AG04449 (cell line): ENCODE measurements around the gene ZNF611.
"Not testable (repeated sequence)": the region's sequence is repeated elsewhere in the genome, so short reads cannot be mapped to it uniquely, and the experiment has no call there.

Source experiments
- CTCF ChIA-PET: fragments of 350-600 bp; formaldehyde crosslinking; extraction: SDS; loops from one replicate; lab custom pipeline; 2021; ENCODE audit warnings: antibody characterized with exemption; lab: Yijun Ruan, JAX
- POLR2A ChIA-PET: fragments of 400-600, 350-600 bp; formaldehyde crosslinking; extraction: SDS; loops from one replicate; lab custom pipeline; 2020; ENCODE audit warnings: antibody characterized with exemption, inconsistent platforms; lab: Yijun Ruan, JAX
- DNase-seq: peaks from one replicate; pipeline ENCODE4 v3.0.0-alpha.2; 2010; ENCODE audit warnings: low read depth, low spot score
- H3K4me3 ChIP-seq: 2 replicates; pipeline ENCODE4 v1.5.1; 2011; ENCODE audit warnings: low read depth, mild to moderate bottlenecking, control low read depth, low read length
- CTCF ChIP-seq: IDR thresholded peaks from one replicate; pipeline ENCODE4 v1.5.1; 2011; ENCODE audit warnings: mild to moderate bottlenecking, moderate library complexity, low read length, control low read depth, inconsistent platforms; ENCODE audit not compliant: insufficient read depth; ENCODE audit errors: missing control alignments

The ZNF611 gene

GRCh38 chr19:52679598-52679997 is 55.2 kb downstream of the ZNF611 start:
- no peak for TF ChIP-seq CTCF
- no peak for DNase-seq
- no peak overlapping the region for H3K4me3 ChIP-seq
- POLR2A ChIA-PET = no interaction called here
- CTCF ChIA-PET = no interaction called here

- CTCF ChIA-PET, POLR2A ChIA-PET, H3K4me3 ChIP-seq, DNase-seq: not testable (repeated sequence)
Observed at GRCh38 chr19:52675239-52675638, 59.6 kb downstream of the ZNF611 start.

GRCh38 chr19:52673014-52673413 is 61.8 kb downstream of the ZNF611 start:
- CTCF ChIA-PET = no interaction called here
- DNase-seq = no peak
- POLR2A ChIA-PET = no interaction called here

GRCh38 chr19:52670046-52670445 is 64.8 kb downstream of the ZNF611 start:
- DNase-seq = no peak
- TF ChIP-seq CTCF = no peak
- POLR2A ChIA-PET = no interaction called here
- H3K4me3 ChIP-seq = no peak overlapping the region
- CTCF ChIA-PET = no interaction called here

More at GRCh38 chr19:52673014-52673413, 61.8 kb downstream of the ZNF611 start:
- no peak for TF ChIP-seq CTCF
- no peak overlapping the region for H3K4me3 ChIP-seq

GRCh38 chr19:52669586-52669985 is 65.3 kb downstream of the ZNF611 start:
- DNase-seq = no peak
- ChIA-PET CTCF (no interaction called here), POLR2A (no interaction called here)
- no peak for TF ChIP-seq CTCF
- H3K4me3 ChIP-seq = no peak overlapping the region

- no peak for DNase-seq
- ChIA-PET POLR2A (no interaction called here), CTCF (interaction anchor here (1.6 kb wide), 1 partner anchor 11 kb away, joined by 3 read pairs; no protein-coding TSS in a partner anchor)
- H3K4me3 ChIP-seq = no peak overlapping the region
- TF ChIP-seq CTCF = no peak
Observed at GRCh38 chr19:52667972-52668371, 66.9 kb downstream of the ZNF611 start.

GRCh38 chr19:52666506-52666905 is 68.3 kb downstream of the ZNF611 start:
- CTCF ChIA-PET = no interaction called here
- no peak for TF ChIP-seq CTCF
- DNase-seq = no peak
- H3K4me3 ChIP-seq = no peak overlapping the region
- POLR2A ChIA-PET = no interaction called here
